H1 (cell line): Measurements from ENCODE around the gene HS6ST1. TPM values are rescaled to one million over a fixed set of nuclear protein-coding genes. Genes with fewer than 3 reads are reported as not detected.

ENCODE experiments used
- CTCF ChIA-PET: fragments of 300-600 bp; sonication (Branson Sonifier 250); formaldehyde crosslinking; loops from one replicate; lab custom pipeline; 2021; ENCODE audit not compliant: partially characterized antibody; lab: Charles Lee
- POLR2A ChIA-PET: fragments of 300-600 bp; sonication (Branson Sonifier 250); formaldehyde crosslinking; loops from one replicate; lab custom pipeline; 2021; ENCODE audit warnings: inconsistent platforms; ENCODE audit not compliant: partially characterized antibody; lab: Charles Lee
- DNase-seq, 2 experiments: peaks; one replicate each; pipeline versions ENCODE4 v3.0.0 to v3.0.0-alpha.2; 2010 to 2022; ENCODE audit warnings: low spot score in 2 of 2, low read depth in 1 of 2, mixed read lengths in 1 of 2
- FAIRE-seq: peaks from 2 replicates; lab custom pipeline; 2011; peaks lifted over from hg19 to GRCh38; lab: Jason Lieb, UNC
- H2AFZ ChIP-seq: 2 replicates; pipeline ENCODE4 v1.8.1; 2012; ENCODE audit warnings: low read length, inconsistent platforms
- H2AK5ac ChIP-seq: 2 replicates; pipeline ENCODE4 v1.6.1; 2013; ENCODE audit warnings: low read depth, low read length
- H2BK120ac ChIP-seq: replicated peaks from 2 replicates; pipeline ENCODE3; 2013; ENCODE audit warnings: low read depth, low read length, inconsistent platforms
- H2BK12ac ChIP-seq: 2 replicates; pipeline ENCODE4 v1.6.1; 2013; ENCODE audit warnings: low read depth, low read length
- H2BK15ac ChIP-seq: 2 replicates; pipeline ENCODE4 v1.6.1; 2013; ENCODE audit warnings: low read length
- H2BK20ac ChIP-seq: 2 replicates; pipeline ENCODE4 v1.6.1; 2013; ENCODE audit warnings: low read length
- H2BK5ac ChIP-seq: 2 replicates; pipeline ENCODE4 v1.6.1; 2013; ENCODE audit warnings: low read depth, low read length
- H3K14ac ChIP-seq: 2 replicates; pipeline ENCODE4 v1.6.1; 2013; ENCODE audit warnings: inconsistent platforms; ENCODE audit not compliant: insufficient read length
- H3K18ac ChIP-seq: 2 replicates; pipeline ENCODE4 v1.6.1; 2013; ENCODE audit warnings: low read length; ENCODE audit errors: extremely low read depth
- H3K23ac ChIP-seq: 2 replicates; pipeline ENCODE4 v1.6.1; 2013; ENCODE audit warnings: inconsistent platforms; ENCODE audit not compliant: insufficient read length
- H3K23me2 ChIP-seq: 2 replicates; pipeline ENCODE4 v1.6.1; 2013; ENCODE audit warnings: low read depth, low read length
- H3K27ac ChIP-seq: 2 replicates; pipeline ENCODE4 v1.6.1; 2011; ENCODE audit warnings: low read depth, low read length, inconsistent platforms
- H3K27me3 ChIP-seq, 4 experiments: replicated peaks in 1 of 4; 1 replicate in 1 of 4; 2 replicates in 3 of 4; pipeline versions ENCODE4 v1.6.1 to v1.8.1; 2011 to 2013; ENCODE audit warnings: low read length in 3 of 4, mild to moderate bottlenecking in 3 of 4, inconsistent platforms in 2 of 4, mixed read lengths in 2 of 4, moderate library complexity in 1 of 4; ENCODE audit not compliant: control insufficient read depth in 3 of 4, insufficient read depth in 3 of 4; ENCODE audit errors: extremely low read depth in 1 of 4
- H3K36me3 ChIP-seq, 4 experiments: 2 replicates each; pipeline versions ENCODE4 v1.6.1 to v1.8.1; 2011 to 2013; ENCODE audit warnings: mild to moderate bottlenecking in 4 of 4, low read length in 3 of 4, moderate library complexity in 2 of 4, control low read depth in 1 of 4, inconsistent platforms in 1 of 4; ENCODE audit not compliant: insufficient read depth in 4 of 4, control insufficient read depth in 2 of 4
- H3K4ac ChIP-seq: replicated peaks from 2 replicates; pipeline ENCODE3; 2013; ENCODE audit warnings: low read length, low read depth, mixed read lengths, inconsistent platforms; ENCODE audit not compliant: insufficient read length
- H3K4me1 ChIP-seq, 4 experiments: replicated peaks in 1 of 4; 1 replicate in 1 of 4; 2 replicates in 3 of 4; pipeline versions ENCODE4 v1.6.1 to v1.8.1; 2011 to 2013; ENCODE audit warnings: low read length in 3 of 4, inconsistent platforms in 2 of 4, mixed read lengths in 1 of 4; ENCODE audit not compliant: insufficient read depth in 4 of 4, control insufficient read depth in 3 of 4
- H3K4me2 ChIP-seq, 2 experiments: 2 replicates each; pipeline versions ENCODE4 v1.6.1 to v1.8.1; 2011 to 2013; ENCODE audit warnings: low read depth in 2 of 2, low read length in 2 of 2, control low read depth in 1 of 2, inconsistent platforms in 1 of 2, mild to moderate bottlenecking in 1 of 2; ENCODE audit not compliant: insufficient read depth in 1 of 2
- H3K4me3 ChIP-seq, 4 experiments: fragments of 200-600, 300-600 bp in 1 of 4; sonication (generic), shearing (Covaris generic), sonication (Bioruptor Twin) in 1 of 4; 2 replicates each; pipeline versions ENCODE4 v1.5.1 to v1.8.1; 2011 to 2016; ENCODE audit warnings: low read length in 4 of 4, low read depth in 3 of 4, control low read depth in 2 of 4, inconsistent platforms in 2 of 4, mild to moderate bottlenecking in 2 of 4, mixed read lengths in 1 of 4, moderate library complexity in 1 of 4; ENCODE audit not compliant: insufficient read depth in 2 of 4; ENCODE audit errors: extremely low read depth in 1 of 4
- H3K56ac ChIP-seq: replicated peaks from 2 replicates; pipeline ENCODE3; 2013; ENCODE audit warnings: low read depth, mild to moderate bottlenecking, mixed read lengths, low read length, inconsistent platforms; ENCODE audit not compliant: insufficient read length
- H3K79me1 ChIP-seq: 2 replicates; pipeline ENCODE4 v1.6.1; 2013; ENCODE audit warnings: low read depth, low read length, control low read depth
- H3K79me2 ChIP-seq, 2 experiments: 2 replicates each; pipeline versions ENCODE4 v1.6.1 to v1.8.1; 2012 to 2013; ENCODE audit warnings: low read length in 2 of 2, mild to moderate bottlenecking in 2 of 2, inconsistent platforms in 1 of 2; ENCODE audit not compliant: insufficient read depth in 2 of 2, control insufficient read depth in 1 of 2
- H3K9ac ChIP-seq, 4 experiments: replicated peaks in 1 of 4; 1 replicate in 1 of 4; 2 replicates in 3 of 4; pipeline versions ENCODE4 v1.6.1 to v1.8.1; 2011 to 2013; ENCODE audit warnings: low read depth in 3 of 4, low read length in 3 of 4, control low read depth in 2 of 4, mild to moderate bottlenecking in 2 of 4, moderate library complexity in 2 of 4, inconsistent platforms in 1 of 4; ENCODE audit errors: extremely low read depth in 1 of 4
- H3K9me3 ChIP-seq, 2 experiments: 2 replicates each; pipeline versions ENCODE4 v1.6.1 to v1.8.1; 2012 to 2013; ENCODE audit warnings: mild to moderate bottlenecking in 2 of 2, moderate library complexity in 2 of 2, control low read depth in 1 of 2, inconsistent platforms in 1 of 2, low read depth in 1 of 2, low read length in 1 of 2, mixed read lengths in 1 of 2; ENCODE audit not compliant: insufficient read depth in 2 of 2
- H4K20me1 ChIP-seq, 2 experiments: replicated peaks in 1 of 2; 2 replicates each; pipeline versions ENCODE3 to v1.8.1; 2011 to 2013; ENCODE audit warnings: inconsistent platforms in 2 of 2, low read length in 2 of 2, mild to moderate bottlenecking in 1 of 2; ENCODE audit not compliant: insufficient read depth in 2 of 2, control insufficient read depth in 1 of 2
- H4K5ac ChIP-seq: 2 replicates; pipeline ENCODE4 v1.6.1; 2013; ENCODE audit warnings: low read length, low read depth, mixed read lengths, inconsistent platforms; ENCODE audit not compliant: insufficient read length
- H4K8ac ChIP-seq: 2 replicates; pipeline ENCODE4 v1.8.0; 2013; ENCODE audit warnings: mild to moderate bottlenecking, moderate library complexity, low read length, inconsistent platforms; ENCODE audit not compliant: insufficient read depth; ENCODE audit errors: extremely low read depth
- H4K91ac ChIP-seq: replicated peaks from 2 replicates; pipeline ENCODE3; 2013; ENCODE audit warnings: low read length, mixed read lengths, inconsistent platforms; ENCODE audit not compliant: insufficient read length
- ATF2 ChIP-seq: IDR thresholded peaks from 2 replicates; pipeline ENCODE4 v1.6.1; 2012; ENCODE audit warnings: low read length, inconsistent platforms
- CBX8 ChIP-seq: fragments of 300-800, 300-1000 bp; sonication (generic); IDR thresholded peaks from 2 replicates; pipeline ENCODE4 v1.7.1; 2016; ENCODE audit warnings: low read depth, low read length, borderline replicate concordance
- CHD1 ChIP-seq: IDR thresholded peaks from 2 replicates; pipeline ENCODE4 v1.6.1; 2012; ENCODE audit warnings: low read depth, low read length, improper control_type of control experiment
- GABPA ChIP-seq: IDR thresholded peaks from 2 replicates; pipeline ENCODE4 v1.6.1; 2011; ENCODE audit warnings: mild to moderate bottlenecking, low read length, moderate library complexity, borderline replicate concordance; ENCODE audit not compliant: insufficient read depth
- MAFK ChIP-seq: IDR thresholded peaks from 2 replicates; pipeline ENCODE4 v1.6.1; 2012; ENCODE audit warnings: low read depth, mild to moderate bottlenecking, improper control_type of control experiment, low read length
- RFX5 ChIP-seq: IDR thresholded peaks from 2 replicates; pipeline ENCODE4 v1.6.1; 2011; ENCODE audit warnings: low read depth, low read length, improper control_type of control experiment, borderline replicate concordance
- RXRA ChIP-seq: IDR thresholded peaks from 2 replicates; pipeline ENCODE4 v1.6.1; 2011; ENCODE audit warnings: low read depth, mild to moderate bottlenecking, low read length, moderate library complexity; ENCODE audit not compliant: insufficient read depth
- SIRT6 ChIP-seq: IDR thresholded peaks from one replicate; pipeline ENCODE4 v1.7.1; 2012; ENCODE audit warnings: low read length, inconsistent platforms
- SIX5 ChIP-seq: IDR thresholded peaks from 2 replicates; pipeline ENCODE4 v1.6.1; 2011; ENCODE audit warnings: mild to moderate bottlenecking, low read depth, low read length
- SRF ChIP-seq: IDR thresholded peaks from 2 replicates; pipeline ENCODE4 v1.6.1; 2011; ENCODE audit warnings: mild to moderate bottlenecking, low read depth, low read length, moderate library complexity
- YY1 ChIP-seq: IDR thresholded peaks from 2 replicates; pipeline ENCODE4 v1.6.1; 2011; ENCODE audit warnings: low read depth, mild to moderate bottlenecking, low read length
- WGBS, 2 experiments: shearing (Covaris generic) in 1 of 2; methylation state at CpG; one replicate each; pipeline versions ENCODE4 v1.1.6 to v1.1.7; 2013 to 2015; ENCODE audit warnings: low lambda C conversion rate in 2 of 2, mixed read lengths in 2 of 2, inconsistent platforms in 1 of 2, low coverage in 1 of 2, missing lambda C conversion rate in 1 of 2; ENCODE audit not compliant: insufficient replicate concordance in 2 of 2, insufficient coverage in 1 of 2, insufficient read length in 1 of 2; ENCODE audit errors: extremely low coverage in 1 of 2, missing lambda C conversion rate in 1 of 2; 5-methylcytosine and 5-hydroxymethylcytosine counted together
- polyA plus RNA-seq, 7 experiments: library from polyadenylated mRNA; depleted of rRNA in 3 of 7; stranded (reverse) in 5 of 7; unstranded in 2 of 7; fragments of >200 nt in 5 of 7; fragments of 200-250 nt in 2 of 7; gene quantifications; 1 replicate in 5 of 7; 2 replicates in 1 of 7; 4 replicates in 1 of 7; pipeline versions ENCODE4 v1.2.1 to v1.2.3, GENCODE V29; 2011 to 2013; ENCODE audit warnings: missing spikeins in 2 of 7, mixed read lengths in 2 of 7
- total RNA-seq: library from RNA; stranded (reverse); fragmentation: NEBNext Ultra II Directional; extraction: Animal tissue kit (Norgen Biotek cat#: 25700); gene quantifications from 2 replicates; pipeline ENCODE4 v1.2.1, GENCODE V29; 2021

Gene HS6ST1
- total and polyA plus RNA-seq, 2 of the 8 experiments (the other 6 are each of a cell fraction or from before 2014, with no cell fraction given): 37.4 to 74.6 TPM

GRCh38 chr2:128302011-128302743, 16.5 kb downstream of the HS6ST1 start:
- Histone ChIP-seq H3K23me2 (no peaks in the 10 kb centered on the region), H3K4ac (peak overlapping the region; percentile 22), H4K91ac (no peak overlapping the region), H3K18ac (no peak overlapping the region), H3K27me3 (no peaks in the 10 kb centered on the region), H2BK120ac (no peak overlapping the region), H4K8ac (no peak overlapping the region; the same call in 1 of the 2 replicates), H3K14ac (no peak overlapping the region), H3K4me3 (no peak overlapping the region), H3K9ac (no peak overlapping the region), H2AFZ (no peak overlapping the region), H3K27ac (no peak overlapping the region), H4K5ac (no peak overlapping the region), H3K36me3 (no peaks in the 10 kb centered on the region; a peak in 1 of 8 replicates), H3K4me2 (no peak overlapping the region), H3K79me2 (peaks cover 16 to 100% of the 10 kb centered on the region in 2 experiments), H3K9me3 (no peaks in the 10 kb centered on the region), H4K20me1 (peaks cover 64 to 75% of the 10 kb centered on the region in 2 experiments), H3K79me1 (peaks cover 66% of the 10 kb centered on the region), H3K23ac (no peak overlapping the region), H3K4me1 (peaks cover 0 to 44% (median 23%) of the 10 kb centered on the region in 4 experiments; a peak in 6 of 7 replicates), H2BK12ac (no peak overlapping the region), H2BK15ac (no peak overlapping the region), H3K56ac (no peak overlapping the region), H2AK5ac (no peak overlapping the region), H2BK20ac (no peak overlapping the region), H2BK5ac (no peak overlapping the region)
- no peak for DNase-seq
- CTCF ChIA-PET: interaction anchor here (0.8 to 1.6 kb wide), 7 partner anchors 13 to 66 kb away, joined by 3 to 5 read pairs (median 3); no protein-coding TSS in a partner anchor
- POLR2A ChIA-PET: interaction anchor here (1.7 kb wide), 1 partner anchor 15 kb away, joined by 5 read pairs; no protein-coding TSS in a partner anchor
- 88% methylated on average over 8 of the region's 8 CpGs; no CpG with 5 or more reads in 1 of the 2 experiments for WGBS, 2 experiments
- FAIRE-seq: no peak
- TF ChIP-seq MAFK (no peak), SRF (no peak), CHD1 (no peak), SIRT6 (no peak), SIX5 (no peak), RXRA (no peak), CBX8 (no peak), RFX5 (no peak), ATF2 (no peak), YY1 (no peak), GABPA (no peak)
